Measurements from ENCODE around the gene ATG9B. TPM values are rescaled to one million over a fixed set of nuclear protein-coding genes. Genes with fewer than 3 reads are reported as not detected.
A peak's percentile ranks its signal among the peaks of the same experiment; 100 is the strongest.

Gene ATG9B
- total and polyA plus RNA-seq, 9 of the 15 experiments (the other 6 are each of a cell fraction or from before 2014, with no cell fraction given), result 0.29 to 8.0 (median 2.1) TPM

DNA sequence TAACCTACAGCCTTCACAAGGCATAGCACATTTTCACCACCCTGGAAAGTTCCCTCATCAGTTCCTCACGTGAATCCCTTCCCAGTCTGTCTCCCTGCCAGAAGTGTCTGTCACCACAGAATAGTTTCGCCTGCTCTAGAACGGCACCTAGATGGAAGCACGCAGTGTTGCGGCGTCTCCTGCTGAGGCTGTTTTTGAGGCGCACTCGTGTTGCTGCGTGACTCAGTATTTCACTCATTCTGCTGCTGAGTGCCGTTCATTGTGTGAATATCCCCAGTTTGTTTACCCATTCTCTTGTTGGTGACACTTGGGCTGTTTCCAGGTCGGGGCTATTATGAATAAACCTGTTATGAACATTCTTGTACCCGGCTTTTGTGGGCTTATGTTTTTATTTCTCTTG lies 20.7 kb downstream of the ATG9B start (continued):
- TF ChIP-seq, protein P1, sequence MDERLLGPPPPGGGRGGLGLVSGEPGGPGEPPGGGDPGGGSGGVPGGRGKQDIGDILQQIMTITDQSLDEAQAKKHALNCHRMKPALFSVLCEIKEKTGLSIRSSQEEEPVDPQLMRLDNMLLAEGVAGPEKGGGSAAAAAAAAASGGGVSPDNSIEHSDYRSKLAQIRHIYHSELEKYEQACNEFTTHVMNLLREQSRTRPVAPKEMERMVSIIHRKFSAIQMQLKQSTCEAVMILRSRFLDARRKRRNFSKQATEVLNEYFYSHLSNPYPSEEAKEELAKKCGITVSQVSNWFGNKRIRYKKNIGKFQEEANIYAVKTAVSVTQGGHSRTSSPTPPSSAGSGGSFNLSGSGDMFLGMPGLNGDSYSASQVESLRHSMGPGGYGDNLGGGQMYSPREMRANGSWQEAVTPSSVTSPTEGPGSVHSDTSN (CRISPR knock-in tag; IDR thresholded peaks at IDR 0.05; ENCODE audit: low read depth), result no peak
- TF ChIP-seq, protein P1 (tag; conservative IDR thresholded peaks at IDR 0.05; ENCODE audit: low read depth), result peak; percentile 62
- peak; percentile 29 for TF ChIP-seq RBBP5 (IDR thresholded peaks at IDR 0.05; ENCODE audit: borderline replicate concordance, insufficient read depth, low read length, poor library complexity, severe bottlenecking)
- TF ChIP-seq ZBTB8A (IDR thresholded peaks at IDR 0.05; ENCODE audit: partially characterized antibody), result no peak
- 0 out of 2 replicates have a peak, but pooled peaks have one; percentile 23 for TF ChIP-seq CREM (IDR thresholded peaks at IDR 0.05; ENCODE audit: low read depth)
- TF ChIP-seq POLR2B (IDR thresholded peaks at IDR 0.05; ENCODE audit: low read depth, partially characterized antibody), result no peak
- no peak for TF ChIP-seq DIDO1 (tag; IDR thresholded peaks at IDR 0.05; ENCODE audit: low read depth)
- TF ChIP-seq MAFK (IDR thresholded peaks at IDR 0.05; ENCODE audit: low read length), result peak; percentile 71
- no peak for TF ChIP-seq NELFE (IDR thresholded peaks at IDR 0.05; ENCODE audit: insufficient read depth, insufficient read length)
- no peak for TF ChIP-seq TCF7 (IDR thresholded peaks at IDR 0.05; ENCODE audit: borderline replicate concordance)
- peak; percentile 41 for TF ChIP-seq CXXC5 (CRISPR knock-in tag; IDR thresholded peaks at IDR 0.05)
- TF ChIP-seq ARHGAP35 (IDR thresholded peaks at IDR 0.05; ENCODE audit: partially characterized antibody), result no peak
- TF ChIP-seq SLC30A9 (CRISPR knock-in tag; IDR thresholded peaks at IDR 0.05), result no peak
- TF ChIP-seq, protein P2, sequence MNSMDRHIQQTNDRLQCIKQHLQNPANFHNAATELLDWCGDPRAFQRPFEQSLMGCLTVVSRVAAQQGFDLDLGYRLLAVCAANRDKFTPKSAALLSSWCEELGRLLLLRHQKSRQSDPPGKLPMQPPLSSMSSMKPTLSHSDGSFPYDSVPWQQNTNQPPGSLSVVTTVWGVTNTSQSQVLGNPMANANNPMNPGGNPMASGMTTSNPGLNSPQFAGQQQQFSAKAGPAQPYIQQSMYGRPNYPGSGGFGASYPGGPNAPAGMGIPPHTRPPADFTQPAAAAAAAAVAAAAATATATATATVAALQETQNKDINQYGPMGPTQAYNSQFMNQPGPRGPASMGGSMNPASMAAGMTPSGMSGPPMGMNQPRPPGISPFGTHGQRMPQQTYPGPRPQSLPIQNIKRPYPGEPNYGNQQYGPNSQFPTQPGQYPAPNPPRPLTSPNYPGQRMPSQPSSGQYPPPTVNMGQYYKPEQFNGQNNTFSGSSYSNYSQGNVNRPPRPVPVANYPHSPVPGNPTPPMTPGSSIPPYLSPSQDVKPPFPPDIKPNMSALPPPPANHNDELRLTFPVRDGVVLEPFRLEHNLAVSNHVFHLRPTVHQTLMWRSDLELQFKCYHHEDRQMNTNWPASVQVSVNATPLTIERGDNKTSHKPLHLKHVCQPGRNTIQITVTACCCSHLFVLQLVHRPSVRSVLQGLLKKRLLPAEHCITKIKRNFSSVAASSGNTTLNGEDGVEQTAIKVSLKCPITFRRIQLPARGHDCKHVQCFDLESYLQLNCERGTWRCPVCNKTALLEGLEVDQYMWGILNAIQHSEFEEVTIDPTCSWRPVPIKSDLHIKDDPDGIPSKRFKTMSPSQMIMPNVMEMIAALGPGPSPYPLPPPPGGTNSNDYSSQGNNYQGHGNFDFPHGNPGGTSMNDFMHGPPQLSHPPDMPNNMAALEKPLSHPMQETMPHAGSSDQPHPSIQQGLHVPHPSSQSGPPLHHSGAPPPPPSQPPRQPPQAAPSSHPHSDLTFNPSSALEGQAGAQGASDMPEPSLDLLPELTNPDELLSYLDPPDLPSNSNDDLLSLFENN (IDR thresholded peaks at IDR 0.05; ENCODE audit: low read depth in 2 of 2, low read length in 2 of 2), result peak in 1 of 2 experiments; percentile 49; a peak in 1 of 4 replicates
- TF ChIP-seq PRPF4 (IDR thresholded peaks at IDR 0.05; ENCODE audit: insufficient read depth, low read depth, low read length, poor library complexity, severe bottlenecking), result no peak
- no peak for TF ChIP-seq ZNF175 (CRISPR knock-in tag; IDR thresholded peaks at IDR 0.05; ENCODE audit: low read depth)
- 0 out of 2 replicates have a peak, but pooled peaks have one; percentile 5 for TF ChIP-seq BCOR (IDR thresholded peaks at IDR 0.05)
- TF ChIP-seq CTCFL (IDR thresholded peaks at IDR 0.05; ENCODE audit: borderline replicate concordance, insufficient read depth, low read depth, low read length, poor library complexity, severe bottlenecking), result no peak
- TF ChIP-seq ATF3 (IDR thresholded peaks at IDR 0.05), result peak; percentile 47
- TF ChIP-seq ATF3 (CRISPR knock-in tag; conservative IDR thresholded peaks at IDR 0.05), result peak; percentile 83
